ENCODE measurements around the gene LHX6. TPM values are rescaled to one million over a fixed set of nuclear protein-coding genes. Genes with fewer than 3 reads are reported as not detected.

LHX6 gene
- total RNA-seq, 1 experiment from 2014 or later: 1.8 TPM

DNA sequence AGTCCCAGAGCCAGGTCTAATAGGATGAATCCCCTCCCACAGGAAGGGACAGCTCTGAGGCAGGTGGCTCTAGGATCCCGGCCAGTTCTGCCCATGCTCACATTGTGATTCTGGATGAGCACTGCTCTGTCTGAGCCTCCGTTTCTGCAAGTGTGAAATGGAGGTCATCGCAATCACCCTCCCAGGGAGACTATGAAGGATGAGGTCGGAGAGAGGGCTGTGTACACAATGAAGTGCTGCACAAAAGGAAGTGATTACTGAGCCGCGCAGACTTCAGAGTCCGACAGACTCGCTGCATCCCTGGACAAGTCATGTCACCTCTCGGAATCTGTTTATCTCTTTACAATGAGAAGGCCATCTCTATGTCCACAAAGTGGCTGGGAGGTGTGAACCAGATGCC lies 21.7 kb downstream of the LHX6 start:
- H3K4me1 Mint-ChIP-seq: peaks cover 14 to 18% of the 10 kb centered on the region in 2 experiments
- no peak overlapping the region for H2BK12ac ChIP-seq (ENCODE audit: insufficient read length, low read depth, low read length)
- H3K79me2 ChIP-seq (ENCODE audit: insufficient read depth, low read length): no peaks in the 10 kb centered on the region
- H3K27ac Mint-ChIP-seq: no peak overlapping the region
- peaks cover 28% of the 10 kb centered on the region for H3K27me3 Mint-ChIP-seq (ENCODE audit: low read depth)
- no peak overlapping the region for H2BK120ac ChIP-seq (ENCODE audit: low read depth, low read length, poor library complexity, severe bottlenecking)
- H3T11ph ChIP-seq (ENCODE audit: low read length): no peak overlapping the region
- H3K18ac ChIP-seq (ENCODE audit: insufficient read length, low read depth, low read length): no peak overlapping the region
- H3K27me3 ChIP-seq (ENCODE audit: insufficient read depth, low read length): peaks cover 3% of the 10 kb centered on the region; the same call in 1 of the 2 replicates
- no peak overlapping the region for H3K27ac ChIP-seq (ENCODE audit: insufficient read length, low read depth, low read length)
- no peak overlapping the region for H3K23ac ChIP-seq (ENCODE audit: insufficient read length, low read depth, low read length)
- H3K36me3 Mint-ChIP-seq (ENCODE audit: insufficient read depth in 1 of 3, low read depth in 3 of 3): no peaks in the 10 kb centered on the region
- H2AK5ac ChIP-seq (ENCODE audit: insufficient read length, low read length): no peak overlapping the region
- H3K9me3 Mint-ChIP-seq: no peaks in the 10 kb centered on the region
- H3K23me2 ChIP-seq (ENCODE audit: insufficient read length, low read depth, low read length, poor library complexity, severe bottlenecking): no peaks in the 10 kb centered on the region
- no peak for DNase-seq
- H3K9ac ChIP-seq (ENCODE audit: extremely low read depth, insufficient read length, low read length): no peak overlapping the region
- peaks cover 12% of the 10 kb centered on the region; the same call in 1 of the 2 replicates for H3K4me1 ChIP-seq (ENCODE audit: insufficient read depth, low read length)
- H2BK5ac ChIP-seq (ENCODE audit: insufficient read length, low read length): no peak overlapping the region
- no peak overlapping the region for H3K4ac ChIP-seq (ENCODE audit: low read depth, low read length)
- H4K8ac ChIP-seq (replicated peaks; ENCODE audit: insufficient read length, low read depth, low read length): no peak overlapping the region
- no peaks in the 10 kb centered on the region for H3K79me1 ChIP-seq (ENCODE audit: insufficient read depth, low read depth, low read length, poor library complexity, severe bottlenecking)
- H2AFZ ChIP-seq (ENCODE audit: low read length): no peak overlapping the region
- H4K20me1 ChIP-seq (ENCODE audit: control insufficient read depth, insufficient read depth, insufficient read length): no peaks in the 10 kb centered on the region
- no peak overlapping the region for H3K4me3 Mint-ChIP-seq
- WGBS (ENCODE audit: extremely low coverage, insufficient read length, low lambda C conversion rate): no CpG with 5 or more reads among the region's 9 CpGs
- H2BK20ac ChIP-seq (ENCODE audit: low read depth, low read length, poor library complexity, severe bottlenecking): no peak overlapping the region
- no peak for TF ChIP-seq CTCF (conservative IDR thresholded peaks at IDR 0.05)
- H4K5ac ChIP-seq (ENCODE audit: insufficient read length, low read depth, low read length): no peak overlapping the region
- no peak overlapping the region for H4K91ac ChIP-seq (ENCODE audit: insufficient read length, low read depth, low read length)
- H3K56ac ChIP-seq (ENCODE audit: insufficient read length, low read depth, low read length): no peak overlapping the region
- no peaks in the 10 kb centered on the region for H3K9me3 ChIP-seq (ENCODE audit: control insufficient read depth, low read depth, low read length)
- H2BK15ac ChIP-seq (ENCODE audit: low read depth, low read length): no peak overlapping the region
- H3K14ac ChIP-seq (ENCODE audit: insufficient read depth, low read length): no peak overlapping the region
- no peak overlapping the region for H3K4me2 ChIP-seq (ENCODE audit: insufficient read depth, insufficient read length, low read length)

All from H9 (cell line).